Motor neuron (in vitro differentiated cells): ENCODE results near the gene CHST14. TPM values are rescaled to one million over a fixed set of nuclear protein-coding genes. Genes with fewer than 3 reads are reported as not detected.
A peak's percentile ranks its signal among the peaks of the same experiment; 100 is the strongest.

Source experiments
- ATAC-seq, 8 experiments: fragments of 200-7000 bp; cut with Tn5 transposase; replicated peaks in 6 of 8; 2 replicates each; pipeline ENCODE4 v1.8.0; 2021; ENCODE audit warnings: mild to moderate bottlenecking in 8 of 8, moderate library complexity in 8 of 8
- H3K27ac ChIP-seq, 2 donors: fragments of 250-450 bp; sonication (Bioruptor Pico); 2 replicates each; pipeline ENCODE4 v1.9.0; 2021; ENCODE audit warnings: antibody characterized with exemption in 2 of 2, mild to moderate bottlenecking in 2 of 2, moderate library complexity in 1 of 2
- H3K4me1 ChIP-seq, 2 donors: fragments of 250-450 bp; sonication (Bioruptor Pico); replicated peaks in 1 of 2; 2 replicates each; pipeline ENCODE4 v1.6.1; 2021; ENCODE audit warnings: antibody characterized with exemption in 2 of 2, mild to moderate bottlenecking in 2 of 2, moderate library complexity in 1 of 2
- H3K4me3 ChIP-seq, 5 donors: fragments of 250-450 bp; sonication (Bioruptor Pico); 2 replicates each; pipeline ENCODE4 v1.9.0; 2021; ENCODE audit warnings: antibody characterized with exemption in 5 of 5, mild to moderate bottlenecking in 5 of 5, moderate library complexity in 4 of 5
- WGBS, 10 experiments: fragments of 450-650 bp; shearing (Covaris generic); methylation state at CpG; one replicate each; pipeline ENCODE4 v1.0.0; 2022; 5-methylcytosine and 5-hydroxymethylcytosine counted together
- in situ Hi-C, 9 experiments: fragments of 400-800 bp; cut with MboI; loops; one replicate each; pipeline ENCODE4 v1.15.0; 2021; ENCODE audit warnings: low sequenced_read_pairs in 9 of 9, low pct_unique_long_range_greater_than_20kb in 2 of 9; ENCODE audit not compliant: unreplicated experiment in 9 of 9
- total RNA-seq, 8 experiments: library from RNA; unstranded; fragments of 300-600 nt; gene quantifications; 2 replicates each; pipeline versions ENCODE4 v1.2.3 to v1.2.4, GENCODE V29; 2022

CHST14 gene
- 10 to 100 TPM in 1 of 8 experiments, 1 to 10 TPM in 7; 2.1 to 12.0 (median 6.0) TPM for total RNA-seq

DNA sequence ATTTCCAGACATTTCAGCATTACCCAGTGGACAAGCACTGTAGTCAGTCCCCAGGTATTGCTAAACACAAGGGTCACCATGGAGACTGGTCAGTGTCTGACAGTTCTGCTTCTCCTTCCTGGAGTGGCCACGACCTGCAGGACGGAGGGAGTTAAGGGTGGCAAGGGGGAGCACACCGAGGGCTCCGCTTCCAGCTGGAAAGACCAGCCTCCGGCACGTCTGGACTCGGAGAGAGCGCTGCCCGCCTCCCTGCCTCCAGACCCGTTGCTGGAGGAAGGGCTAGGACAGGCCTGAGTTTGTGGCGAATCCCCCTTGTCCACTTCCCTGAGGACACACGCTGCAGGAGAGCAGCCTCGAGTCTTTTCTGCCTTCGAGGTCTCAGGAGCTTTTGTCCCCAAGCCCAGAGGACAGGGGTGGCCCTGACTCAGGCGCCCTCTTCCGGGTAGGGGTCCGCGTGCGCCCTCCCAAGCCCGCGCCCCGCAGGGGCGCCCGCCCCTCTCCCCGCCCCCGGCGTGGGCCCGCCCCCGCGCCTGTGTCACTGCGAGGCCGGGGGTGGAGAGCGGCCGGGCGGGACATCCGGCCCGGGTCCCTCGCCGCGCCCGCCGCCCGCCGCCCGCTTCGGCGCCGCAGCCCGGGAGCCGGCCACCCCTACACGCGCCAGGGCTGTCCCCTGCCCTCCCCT lies at the start of gene CHST14:
Gene CHST14, plus strand, starts transcription at position 562 of the 682 bp plus-strand sequence. CDS start 230 bp downstream, outside the sequence.
- WGBS, 10 experiments, result 0 to 33% (median 19%) methylated on average over 1 to 9 of the region's 52 CpGs; no CpG with 5 or more reads in 4 of the 10 experiments
- Histone ChIP-seq H3K27ac (peak within 1 kb of the TSS; percentile 19 to 49), H3K4me3 (peak within 1 kb of the TSS; percentile 32 to 48 (median 35)), H3K4me1 (peaks cover 8 to 15% of the 10 kb centered on the region in 2 donors)
- peak; percentile 61 to 88 (median 83) for ATAC-seq
- in situ Hi-C loops, result no loop called here

DNA sequence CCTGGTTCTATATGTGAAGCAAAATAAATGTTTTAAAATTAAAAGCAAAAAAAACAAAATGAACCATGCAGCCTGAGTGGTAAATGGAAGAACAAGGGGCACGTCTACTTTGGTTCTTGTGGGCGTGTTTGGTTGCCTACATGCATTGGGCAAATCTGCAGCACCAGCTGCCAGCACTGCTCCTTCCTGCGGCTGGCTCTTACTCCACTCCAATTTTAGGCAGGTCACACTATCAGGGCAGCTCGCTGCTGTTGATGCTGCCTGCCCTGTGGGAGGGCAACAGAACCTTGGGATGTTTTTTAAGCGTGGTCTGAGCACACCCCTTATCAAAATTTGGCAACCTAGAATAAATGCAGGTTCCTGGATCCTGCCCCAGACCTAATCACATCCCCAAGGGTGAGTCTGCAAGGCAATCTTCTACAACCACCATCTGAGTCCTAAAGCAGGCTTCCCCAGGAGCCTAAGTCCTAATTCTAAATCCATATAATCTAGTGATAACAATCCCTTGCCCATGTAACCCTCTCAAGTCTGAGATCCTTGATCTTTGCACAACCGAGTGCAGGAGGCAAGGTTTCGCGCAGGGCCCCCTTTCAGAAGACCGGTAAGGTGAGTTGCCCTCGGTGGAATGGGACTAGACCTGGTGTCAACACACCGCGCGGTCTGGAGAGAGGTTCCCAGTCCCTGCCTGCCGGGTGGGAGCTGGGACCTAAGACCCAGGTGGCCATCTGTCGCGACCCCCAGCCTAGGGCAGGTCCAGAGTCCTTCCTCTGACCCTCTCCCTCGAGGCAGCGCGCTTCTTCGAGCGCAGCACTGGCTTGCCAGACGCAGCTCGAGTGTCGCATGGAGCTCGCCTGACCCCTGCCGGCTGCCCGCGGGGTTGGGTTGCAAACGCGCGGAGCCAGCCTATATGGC lies 49.3 kb upstream of the CHST14 start:
- 13 to 93% (median 22%) methylated on average over 2 to 6 of the region's 31 CpGs; no CpG with 5 or more reads in 4 of the 10 experiments for WGBS, 10 experiments
- H3K4me1 ChIP-seq, result peaks cover 0 to 2% of the 10 kb centered on the region in 2 donors
- ATAC-seq, result peak; percentile 89 to 97 (median 93)
- in situ Hi-C loops, result no loop called here
- no peak overlapping the region for H3K4me3 ChIP-seq
- H3K27ac ChIP-seq, result no peak overlapping the region

DNA sequence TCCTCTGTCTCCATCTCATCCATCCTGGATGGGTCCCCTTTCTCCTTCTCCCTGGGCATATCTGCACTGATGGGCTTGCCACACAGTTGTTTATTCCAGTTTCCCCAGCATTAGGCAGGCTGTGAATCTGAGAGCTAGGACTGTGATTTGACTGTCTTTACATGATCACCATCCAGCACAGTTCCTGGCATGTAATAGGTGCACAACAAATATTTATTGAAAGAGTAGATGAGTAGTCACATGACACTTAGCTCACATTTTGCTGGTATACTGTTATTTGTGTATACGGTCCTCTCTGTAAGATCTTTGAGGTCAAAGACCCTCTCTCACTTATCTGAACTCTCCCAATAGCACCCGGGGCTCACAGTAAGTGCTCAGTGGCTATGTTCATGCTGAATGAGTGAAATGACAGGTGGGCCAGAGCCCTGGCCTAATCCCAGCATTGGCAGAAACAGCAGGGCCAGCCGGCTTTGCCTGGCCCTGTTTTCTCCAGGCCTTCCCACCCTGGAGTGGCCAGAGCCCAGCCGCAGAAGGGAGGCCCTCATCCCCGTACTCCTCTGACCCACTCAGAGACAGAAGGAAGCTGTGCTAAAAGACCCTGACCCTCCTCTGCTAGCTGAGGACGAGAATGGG lies 46.2 kb upstream of the CHST14 start:
- Histone ChIP-seq H3K4me1 (peaks cover 0 to 2% of the 10 kb centered on the region in 2 donors), H3K27ac (no peak overlapping the region), H3K4me3 (no peak overlapping the region)
- in situ Hi-C loops, result no loop called here
- no peak for ATAC-seq
- 59 to 94% (median 72%) methylated on average over 1 to 4 of the region's 6 CpGs; no CpG with 5 or more reads in 4 of the 10 experiments for WGBS, 10 experiments

GRCh38 chr15:40425681-40426080 lies 45.1 kb upstream of the CHST14 start:
- Histone ChIP-seq H3K27ac (no peak overlapping the region), H3K4me3 (no peak overlapping the region), H3K4me1 (peaks cover 0 to 2% of the 10 kb centered on the region in 2 donors)
- 67 to 100% (median 86%) methylated on average over 1 to 5 of the region's 5 CpGs; no CpG with 5 or more reads in 3 of the 10 experiments for WGBS, 10 experiments
- no peak for ATAC-seq
- in situ Hi-C loops, result no loop called here

DNA sequence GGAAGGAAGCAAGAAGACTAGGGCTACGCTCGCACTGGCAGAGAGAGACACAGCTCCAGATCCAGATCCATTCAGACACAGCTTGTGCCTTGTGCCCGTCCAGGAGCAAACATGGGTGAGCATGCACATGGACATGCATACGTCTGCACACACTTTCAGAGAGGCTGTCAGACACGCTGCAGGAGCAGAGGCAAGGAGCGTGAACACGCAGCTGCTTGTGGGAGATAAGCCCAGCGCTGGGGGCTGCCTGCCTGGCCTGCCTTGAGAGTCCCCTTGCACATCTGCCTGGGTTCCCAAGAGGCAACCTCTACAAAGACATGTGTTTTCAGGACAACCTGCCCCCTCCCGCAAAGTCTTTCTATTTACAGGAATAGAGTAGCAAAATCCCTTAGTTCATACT lies 43.6 kb upstream of the CHST14 start:
- Histone ChIP-seq H3K4me1 (no peaks in the 10 kb centered on the region), H3K27ac (no peak overlapping the region), H3K4me3 (no peak overlapping the region)
- 74 to 100% (median 92%) methylated on average over 1 to 6 of the region's 9 CpGs; no CpG with 5 or more reads in 2 of the 10 experiments for WGBS, 10 experiments
- ATAC-seq, result no peak
- in situ Hi-C loops, result no loop called here

- ATAC-seq, result no peak
- in situ Hi-C loops, result no loop called here
These were observed 42.6 kb upstream of the CHST14 start for GRCh38 chr15:40428185-40428584.

DNA sequence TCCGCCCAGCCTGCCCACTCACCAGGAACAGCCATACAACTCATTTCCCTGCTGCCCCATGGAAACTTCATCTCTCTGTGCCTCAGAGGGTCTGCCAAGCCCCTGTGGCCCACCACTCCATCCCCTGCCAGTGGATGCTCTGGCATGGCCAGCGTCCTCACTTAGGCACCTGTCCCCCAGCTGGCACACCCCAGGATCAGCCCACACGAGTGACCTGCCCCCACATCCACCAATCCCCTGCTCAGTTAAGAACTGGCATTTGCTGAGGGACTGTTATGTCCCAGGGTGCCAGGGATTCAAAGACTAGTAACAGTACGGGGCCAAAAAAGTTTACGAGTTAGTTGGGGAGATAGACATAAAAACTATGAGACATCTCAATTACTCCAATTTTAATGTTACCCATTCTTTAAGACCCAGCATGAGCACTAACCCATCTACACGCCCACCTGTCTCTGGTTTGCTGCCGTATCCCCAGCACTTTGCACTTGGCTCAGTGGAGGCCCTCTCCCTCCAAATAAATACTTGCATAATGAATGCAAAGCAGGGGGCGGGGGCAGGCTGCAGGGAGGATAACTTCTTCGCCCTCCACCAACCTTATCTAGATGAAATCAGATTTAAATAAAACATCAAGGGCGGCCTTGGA lies 41.6 kb upstream of the CHST14 start:
- peak in 3 of 8 experiments; percentile 17 to 66 (median 27) for ATAC-seq
- WGBS, 10 experiments, result 22 to 93% (median 74%) methylated on average over 1 to 6 of the region's 10 CpGs; no CpG with 5 or more reads in 2 of the 10 experiments
- Histone ChIP-seq H3K4me1 (no peaks in the 10 kb centered on the region), H3K27ac (no peak overlapping the region), H3K4me3 (no peak overlapping the region)
- in situ Hi-C loops, result no loop called here

More at GRCh38 chr15:40428185-40428584, 42.6 kb upstream of the CHST14 start:
- no peak overlapping the region for H3K27ac ChIP-seq
- H3K4me1 ChIP-seq, result no peaks in the 10 kb centered on the region
- no peak overlapping the region for H3K4me3 ChIP-seq
- 50 to 100% (median 100%) methylated on average over 1 of the region's 4 CpGs; no CpG with 5 or more reads in 7 of the 10 experiments for WGBS, 10 experiments

GRCh38 chr15:40430271-40430805 lies 40.4 kb upstream of the CHST14 start:
- in situ Hi-C loops, result no loop called here
- peak; percentile 58 to 95 (median 84) for ATAC-seq
- Histone ChIP-seq H3K4me1 (no peaks in the 10 kb centered on the region), H3K27ac (no peak overlapping the region), H3K4me3 (no peak overlapping the region)
- WGBS, 10 experiments, result 0 to 60% (median 20%) methylated on average over 1 to 9 of the region's 10 CpGs; no CpG with 5 or more reads in 4 of the 10 experiments

DNA sequence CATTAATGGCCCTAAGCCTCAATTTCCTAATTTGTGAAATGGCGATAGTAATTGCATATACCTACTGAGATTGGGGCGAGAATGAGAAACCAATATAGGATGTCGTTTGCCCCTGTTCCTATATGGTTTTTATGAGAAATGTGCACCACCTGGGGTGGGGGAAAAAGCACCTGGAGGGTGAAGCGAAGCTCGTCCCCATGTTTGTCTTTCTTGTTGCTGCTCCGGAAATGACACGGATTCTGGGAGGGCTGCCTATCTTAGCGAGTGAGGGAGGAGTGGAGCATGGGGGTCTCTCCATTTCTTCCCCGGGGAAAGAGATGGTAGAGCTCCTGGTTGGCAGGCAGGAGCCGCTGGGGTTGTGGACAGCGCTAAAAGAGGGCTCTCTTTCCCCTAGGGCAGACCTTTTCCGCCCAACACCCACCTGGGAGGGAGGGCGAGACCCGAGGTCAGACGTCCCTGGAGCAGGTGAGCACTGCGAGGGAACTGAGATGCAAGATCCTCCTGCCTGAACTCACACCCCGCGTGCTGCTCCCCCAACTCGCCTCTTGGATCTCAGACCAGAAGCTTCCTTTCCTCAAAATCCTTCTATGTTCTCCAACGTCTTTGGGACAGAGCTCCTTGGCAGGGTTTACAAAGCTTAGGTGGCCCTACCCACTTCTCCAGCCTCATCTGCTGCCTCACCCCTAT lies 35.6 kb upstream of the CHST14 start:
- Histone ChIP-seq H3K27ac (no peak overlapping the region), H3K4me1 (peaks cover 17 to 21% of the 10 kb centered on the region in 2 donors), H3K4me3 (no peak overlapping the region)
- ATAC-seq, result no peak
- 38 to 74% (median 58%) methylated on average over 4 to 6 of the region's 20 CpGs; no CpG with 5 or more reads in 5 of the 10 experiments for WGBS, 10 experiments
- in situ Hi-C loops, result no loop called here

DNA sequence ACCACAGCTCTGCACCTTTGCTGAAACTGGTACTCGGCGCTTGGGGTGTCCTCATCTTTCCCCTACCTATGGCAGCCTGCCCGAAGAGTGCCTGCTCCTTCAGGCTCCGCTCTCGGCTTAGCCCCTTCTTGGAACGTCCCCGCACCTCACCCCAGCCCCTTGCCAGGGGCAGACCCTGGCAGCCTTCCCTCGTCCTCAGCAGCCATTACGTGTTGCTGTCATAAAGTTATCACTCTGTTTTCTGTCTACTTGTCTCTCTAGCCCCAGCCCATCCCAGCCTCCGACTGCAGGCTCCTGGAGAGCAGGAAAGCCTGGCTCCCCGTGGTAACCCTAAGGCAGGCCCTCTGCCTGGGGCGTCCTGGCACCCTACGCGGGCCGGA lies 35.1 kb upstream of the CHST14 start:
- in situ Hi-C loops, result no loop called here
- no peak overlapping the region for H3K27ac ChIP-seq
- WGBS, 10 experiments, result 0 to 67% (median 40%) methylated on average over 2 to 4 of the region's 15 CpGs; no CpG with 5 or more reads in 7 of the 10 experiments
- H3K4me1 ChIP-seq, result peaks cover 17 to 21% of the 10 kb centered on the region in 2 donors
- H3K4me3 ChIP-seq, result peak overlapping the region; percentile 18 to 35 (median 29)
- ATAC-seq, result peak in 2 of 8 experiments; percentile 0 to 1

GRCh38 chr15:40436116-40436891 lies 34.5 kb upstream of the CHST14 start:
- in situ Hi-C loops, result no loop called here
- Histone ChIP-seq H3K4me3 (peak overlapping the region; percentile 18 to 35 (median 29)), H3K27ac (no peak overlapping the region), H3K4me1 (peaks cover 17 to 21% of the 10 kb centered on the region in 2 donors)
- 0% methylated on average over 3 to 4 of the region's 39 CpGs; no CpG with 5 or more reads in 8 of the 10 experiments for WGBS, 10 experiments
- ATAC-seq, result peak; percentile 1 to 26 (median 6)
